G401.6 (cell line): ENCODE results near the gene NXPE1.

Source experiments
- FAIRE-seq: peaks from 2 replicates; lab custom pipeline; 2012; peaks lifted over from hg19 to GRCh38; lab: Jason Lieb, UNC

NXPE1 gene

GRCh38 chr11:114562166-114562916 is 2.7 kb upstream of the NXPE1 start:
- no peak for FAIRE-seq

DNA sequence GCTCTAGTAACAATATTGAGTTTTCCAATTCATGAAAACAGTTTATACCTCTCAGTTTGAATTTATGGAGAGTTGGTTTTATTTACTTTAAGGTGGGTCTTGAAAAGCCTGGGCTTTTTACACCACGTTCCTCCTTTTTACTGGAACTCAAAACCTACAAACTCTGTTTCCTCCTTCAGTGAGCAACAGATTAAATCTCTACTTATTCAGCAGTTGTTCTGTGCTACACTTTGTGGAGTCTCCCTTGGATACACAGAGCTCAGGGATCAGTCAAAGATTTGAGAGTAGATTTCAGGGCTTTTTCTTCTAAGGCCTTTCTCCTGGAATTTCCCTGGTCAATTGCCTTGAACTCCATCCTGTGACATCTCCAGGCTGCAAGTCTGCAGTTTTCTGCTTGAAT is 3.5 kb downstream of the NXPE1 start:
- FAIRE-seq: no peak

GRCh38 chr11:114553642-114554041 is 6.0 kb downstream of the NXPE1 start:
- no peak for FAIRE-seq

- no peak for FAIRE-seq
Measured at GRCh38 chr11:114551060-114551459, 8.6 kb downstream of the NXPE1 start.

- FAIRE-seq: no peak
Measured at GRCh38 chr11:114525682-114526081, 34.0 kb downstream of the NXPE1 start.

DNA sequence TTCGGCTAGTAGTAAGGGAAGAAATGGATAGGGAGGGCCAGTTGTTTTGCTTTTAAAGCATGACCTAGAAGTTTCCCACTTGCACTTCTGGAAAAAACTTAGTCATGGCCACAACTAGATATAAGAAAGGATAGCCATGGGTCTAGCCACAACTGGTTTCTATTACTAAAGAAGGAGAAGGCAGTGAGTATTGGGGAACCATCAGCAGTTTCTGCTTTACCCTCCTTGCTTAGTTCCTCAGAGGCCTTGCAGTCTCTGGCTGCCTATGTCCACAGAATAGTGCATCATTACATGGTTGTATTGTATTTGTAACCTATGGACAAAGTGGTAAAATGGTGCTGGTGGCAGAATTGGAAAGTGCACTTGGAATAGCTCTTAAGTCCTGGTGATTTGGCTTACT is 35.6 kb downstream of the NXPE1 start:
- FAIRE-seq: no peak

- FAIRE-seq: no peak
Measured at GRCh38 chr11:114522818-114523217, 36.9 kb downstream of the NXPE1 start.

DNA sequence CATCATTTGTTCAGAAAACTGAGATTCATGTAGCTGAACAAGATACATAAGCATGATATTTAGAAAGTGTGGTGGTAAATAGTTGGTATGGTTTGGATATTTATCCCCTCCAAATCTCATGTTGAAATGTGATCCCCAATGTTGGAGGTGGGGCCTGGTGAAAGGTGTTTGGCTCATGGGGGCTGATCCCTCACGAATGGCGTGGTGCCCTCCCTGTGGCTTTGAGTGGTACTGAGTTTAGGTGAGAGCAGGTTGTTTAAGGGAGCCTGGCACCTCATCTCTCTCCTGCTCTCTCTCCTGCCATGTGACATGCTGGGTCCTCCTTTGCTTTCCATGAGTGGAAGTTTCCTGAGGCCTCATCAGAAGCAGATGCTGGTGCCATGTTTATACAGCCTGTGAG is 48.1 kb downstream of the NXPE1 start:
- no peak for FAIRE-seq

GRCh38 chr11:114511079-114511478 is 48.6 kb downstream of the NXPE1 start:
- no peak for FAIRE-seq

- no peak for FAIRE-seq
Measured at GRCh38 chr11:114501901-114502300, 57.8 kb downstream of the NXPE1 start.

GRCh38 chr11:114499756-114500155 is 59.9 kb downstream of the NXPE1 start:
- FAIRE-seq: no peak

DNA sequence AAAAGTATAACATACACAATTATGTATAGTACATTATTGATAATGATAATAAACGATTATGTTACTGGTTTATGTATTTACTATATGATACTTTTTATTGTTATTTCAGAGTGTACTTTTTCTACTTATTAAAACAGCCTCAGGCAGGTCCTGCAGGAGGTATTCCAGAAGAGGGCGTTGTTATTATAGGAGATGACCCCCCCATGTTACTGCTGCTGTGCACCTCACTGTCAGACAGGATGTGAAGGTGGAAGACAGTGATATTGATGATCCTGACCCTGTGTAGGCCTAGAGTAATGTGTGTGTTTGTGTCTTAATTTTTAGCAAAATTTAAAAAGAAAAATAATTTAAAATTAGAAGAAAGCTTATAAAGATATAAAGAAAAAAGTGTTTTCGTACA is 62.8 kb downstream of the NXPE1 start:
- no peak for FAIRE-seq

DNA sequence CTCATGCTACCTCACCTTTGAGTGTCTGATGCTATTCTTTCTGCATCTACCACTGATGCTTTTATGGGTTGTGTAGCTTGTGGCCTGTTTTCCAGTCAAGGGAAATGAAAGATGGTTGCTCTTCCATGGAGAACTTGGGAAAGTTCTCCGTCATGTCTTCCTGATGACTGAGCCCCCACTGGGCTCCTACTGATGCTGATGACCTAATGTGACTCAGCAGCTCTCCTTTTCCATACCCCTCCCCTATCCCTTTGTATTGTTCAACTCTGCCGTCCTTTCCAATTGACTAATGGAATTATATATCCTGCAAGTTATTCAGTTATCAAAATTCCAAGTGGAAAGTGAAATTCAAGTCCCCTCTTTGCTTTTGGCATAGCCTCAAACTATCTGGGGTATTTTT is 75.8 kb downstream of the NXPE1 start:
- no peak for FAIRE-seq

GRCh38 chr11:114482114-114482513 is 77.6 kb downstream of the NXPE1 start:
- no peak for FAIRE-seq

- no peak for FAIRE-seq
Measured at GRCh38 chr11:114479331-114479730, 80.3 kb downstream of the NXPE1 start.

DNA sequence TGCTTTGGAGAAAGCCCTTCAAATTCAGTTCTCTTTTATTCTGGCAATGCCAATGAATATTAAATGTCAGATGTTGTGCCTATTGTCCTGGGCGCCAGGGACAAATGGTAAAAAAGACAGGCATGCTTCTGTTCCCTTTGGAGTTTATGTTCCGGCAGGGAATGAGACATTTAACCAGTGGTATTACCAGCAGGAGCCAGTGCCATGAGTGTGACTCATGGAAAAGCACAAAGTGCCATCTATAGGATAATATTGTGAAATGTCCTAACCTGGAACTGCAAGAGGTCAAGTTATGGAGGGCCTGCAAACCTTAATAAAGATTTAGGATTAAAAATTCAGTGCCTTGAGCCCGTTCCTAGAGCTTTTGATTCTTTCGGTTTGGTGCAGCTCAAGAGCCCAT is 80.9 kb downstream of the NXPE1 start:
- FAIRE-seq: no peak

GRCh38 chr11:114478001-114478410 is 81.7 kb downstream of the NXPE1 start:
- FAIRE-seq: no peak

DNA sequence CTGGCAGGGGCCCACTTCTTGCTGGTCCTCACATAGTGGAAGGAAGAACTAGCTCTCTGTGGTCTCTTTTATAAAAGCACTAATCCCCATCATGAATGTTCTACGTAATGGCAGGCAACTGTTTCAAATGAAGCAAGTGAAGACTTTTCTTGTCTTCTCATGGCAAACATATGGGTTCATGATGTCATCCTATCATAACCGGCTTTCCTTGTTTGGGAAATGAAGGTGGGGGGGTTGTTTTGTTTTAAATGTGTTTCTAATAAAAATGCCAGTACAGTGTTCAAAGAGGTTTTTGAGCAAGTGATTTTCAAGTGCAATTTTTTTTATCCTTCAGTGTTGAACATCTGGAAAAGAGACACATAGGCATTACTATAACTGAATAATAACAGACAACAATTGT is 87.0 kb downstream of the NXPE1 start:
- FAIRE-seq: no peak
